A673 (cell line): Measurements from ENCODE around the gene TEPSIN.

ENCODE experiments used
- EZH2 ChIP-seq: fragments of 200-600 bp; sonication (generic); IDR thresholded peaks from 2 replicates; pipeline ENCODE4 v1.6.1; 2017; ENCODE audit warnings: borderline replicate concordance, low read depth, mild to moderate bottlenecking, mixed read lengths, antibody characterized with exemption, low read length; ENCODE audit not compliant: poor library complexity, severe bottlenecking
- TF ChIP-seq, protein P1 (sequence below): fragments of 300-800, 200-600 bp; sonication (generic); conservative IDR thresholded peaks from 2 replicates; pipeline ENCODE4 v1.5.1; 2017; ENCODE audit warnings: low read depth, mild to moderate bottlenecking, antibody characterized with exemption, low read length, moderate library complexity, mixed read lengths

DNA sequence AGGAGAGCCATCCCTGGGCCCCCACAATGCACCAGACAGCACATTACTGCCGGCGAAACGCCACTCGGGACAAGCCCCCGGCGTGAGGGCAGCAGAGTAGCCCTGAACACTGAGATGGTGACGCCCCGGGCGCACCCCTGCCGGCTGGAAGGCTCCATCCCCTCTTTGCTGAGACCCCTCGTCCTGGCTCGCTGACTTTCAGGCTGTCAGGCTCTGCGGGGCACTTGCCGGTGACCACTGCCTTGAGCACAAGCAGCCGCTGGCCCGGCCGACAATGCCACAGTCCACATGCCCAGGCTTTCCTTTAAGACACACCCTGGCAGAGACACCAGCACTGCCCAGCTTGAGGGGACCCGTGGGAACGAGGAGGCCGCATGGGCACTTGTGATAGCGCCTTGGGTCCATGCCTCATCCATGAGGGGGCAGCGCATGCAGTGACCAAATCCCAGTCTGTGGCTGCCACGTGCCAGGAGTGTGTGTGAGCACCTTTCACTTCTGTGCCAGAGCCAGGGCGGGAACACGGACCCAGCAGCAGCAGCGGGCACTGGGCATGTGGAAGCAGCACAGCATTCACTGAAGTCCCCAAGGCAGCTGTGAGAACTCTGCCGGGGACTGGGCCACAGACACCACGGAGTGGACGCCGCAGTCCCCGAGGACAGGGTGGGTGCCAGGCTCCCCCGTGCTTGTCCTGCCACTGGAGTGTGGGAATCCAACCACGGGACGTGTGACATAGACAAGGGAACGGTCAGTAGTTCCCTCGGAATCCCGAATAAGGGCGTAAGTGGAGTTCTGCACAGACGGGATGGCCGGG is 24.7 kb upstream of the TEPSIN start:
- TF ChIP-seq, protein P1, sequence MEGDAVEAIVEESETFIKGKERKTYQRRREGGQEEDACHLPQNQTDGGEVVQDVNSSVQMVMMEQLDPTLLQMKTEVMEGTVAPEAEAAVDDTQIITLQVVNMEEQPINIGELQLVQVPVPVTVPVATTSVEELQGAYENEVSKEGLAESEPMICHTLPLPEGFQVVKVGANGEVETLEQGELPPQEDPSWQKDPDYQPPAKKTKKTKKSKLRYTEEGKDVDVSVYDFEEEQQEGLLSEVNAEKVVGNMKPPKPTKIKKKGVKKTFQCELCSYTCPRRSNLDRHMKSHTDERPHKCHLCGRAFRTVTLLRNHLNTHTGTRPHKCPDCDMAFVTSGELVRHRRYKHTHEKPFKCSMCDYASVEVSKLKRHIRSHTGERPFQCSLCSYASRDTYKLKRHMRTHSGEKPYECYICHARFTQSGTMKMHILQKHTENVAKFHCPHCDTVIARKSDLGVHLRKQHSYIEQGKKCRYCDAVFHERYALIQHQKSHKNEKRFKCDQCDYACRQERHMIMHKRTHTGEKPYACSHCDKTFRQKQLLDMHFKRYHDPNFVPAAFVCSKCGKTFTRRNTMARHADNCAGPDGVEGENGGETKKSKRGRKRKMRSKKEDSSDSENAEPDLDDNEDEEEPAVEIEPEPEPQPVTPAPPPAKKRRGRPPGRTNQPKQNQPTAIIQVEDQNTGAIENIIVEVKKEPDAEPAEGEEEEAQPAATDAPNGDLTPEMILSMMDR: no peak
- TF ChIP-seq EZH2: no peak
